Measurements from ENCODE around the gene HOGA1. TPM values are rescaled to one million over a fixed set of nuclear protein-coding genes. Genes with fewer than 3 reads are reported as not detected.

The HOGA1 gene
- total RNA-seq, 1 donor from 2014 or later: 1.8 TPM

- no peak for DNase-seq (ENCODE audit: low read depth)
Measured at GRCh38 chr10:97578171-97578844, 5.9 kb upstream of the HOGA1 start.

DNA sequence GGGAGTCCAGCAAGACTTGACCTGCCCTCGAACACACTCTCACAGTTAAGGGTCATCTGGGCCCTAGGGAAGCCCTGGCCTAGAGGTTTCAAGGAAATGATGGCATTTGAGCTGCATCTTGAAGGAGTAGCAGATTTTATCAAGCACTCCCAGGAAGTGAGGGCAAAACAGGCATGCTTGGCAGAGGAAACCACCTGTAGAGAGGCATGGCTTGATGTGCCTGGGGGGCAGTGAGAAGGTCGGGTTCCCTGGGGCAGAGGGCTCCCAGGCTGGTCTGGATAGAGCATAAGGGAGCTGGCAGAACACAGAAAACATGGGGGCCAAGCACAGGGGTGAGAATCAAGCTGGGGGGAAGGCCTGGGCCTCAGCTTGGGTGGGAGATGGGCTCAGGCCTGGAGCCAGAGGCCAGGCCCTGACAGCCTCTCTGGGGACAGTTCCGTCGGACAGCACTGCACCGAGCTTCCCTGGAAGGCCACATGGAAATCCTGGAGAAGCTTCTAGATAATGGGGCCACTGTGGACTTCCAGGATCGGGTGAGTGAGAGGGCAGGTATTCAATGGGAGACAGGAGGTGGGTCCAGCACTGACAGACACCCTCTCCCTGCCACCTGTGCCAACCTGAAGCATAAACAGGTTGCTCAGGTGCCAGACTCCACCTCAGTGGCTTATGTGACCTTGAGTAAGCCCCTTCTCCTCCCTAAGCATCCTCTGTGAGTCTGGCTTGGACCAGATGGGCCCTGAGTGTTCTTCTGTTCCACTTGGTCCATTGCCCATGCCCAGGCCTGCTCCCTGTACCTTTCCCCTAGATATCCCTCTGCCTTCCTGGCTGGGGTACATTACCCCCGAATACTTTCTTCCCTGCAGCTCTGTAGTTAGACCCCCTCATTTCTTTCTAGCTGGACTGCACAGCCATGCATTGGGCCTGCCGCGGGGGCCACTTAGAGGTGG lies 3.5 kb upstream of the HOGA1 start:
- DNase-seq (ENCODE audit: low read depth): no peak

- DNase-seq (ENCODE audit: low read depth): no peak
Measured at GRCh38 chr10:97582169-97582568, 2.0 kb upstream of the HOGA1 start.

DNA sequence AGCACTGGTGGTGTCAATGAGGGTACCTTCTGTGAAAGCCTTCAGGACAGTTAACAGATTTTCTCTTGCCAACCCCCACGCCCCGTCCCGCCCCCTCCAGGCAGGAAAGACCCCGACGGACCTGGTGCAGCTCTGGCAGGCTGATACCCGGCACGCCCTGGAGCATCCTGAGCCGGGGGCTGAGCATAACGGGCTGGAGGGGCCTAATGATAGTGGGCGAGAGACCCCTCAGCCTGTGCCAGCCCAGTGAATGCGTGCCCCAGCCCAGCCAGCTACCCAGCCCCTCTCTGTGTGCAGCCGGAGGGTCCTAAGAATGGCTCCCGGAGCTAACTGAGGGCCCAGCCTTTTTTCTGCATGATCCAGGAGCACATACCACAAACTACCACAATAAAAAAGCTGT lies 713 bp upstream of the HOGA1 start:
- no peak for DNase-seq (ENCODE audit: low read depth)

GRCh38 chr10:97584798-97585438 lies 729 bp downstream of the HOGA1 start:
- no peak for DNase-seq (ENCODE audit: low read depth)

- DNase-seq (ENCODE audit: low read depth): no peak
Measured at GRCh38 chr10:97585439-97585811, 1.2 kb downstream of the HOGA1 start.

DNA sequence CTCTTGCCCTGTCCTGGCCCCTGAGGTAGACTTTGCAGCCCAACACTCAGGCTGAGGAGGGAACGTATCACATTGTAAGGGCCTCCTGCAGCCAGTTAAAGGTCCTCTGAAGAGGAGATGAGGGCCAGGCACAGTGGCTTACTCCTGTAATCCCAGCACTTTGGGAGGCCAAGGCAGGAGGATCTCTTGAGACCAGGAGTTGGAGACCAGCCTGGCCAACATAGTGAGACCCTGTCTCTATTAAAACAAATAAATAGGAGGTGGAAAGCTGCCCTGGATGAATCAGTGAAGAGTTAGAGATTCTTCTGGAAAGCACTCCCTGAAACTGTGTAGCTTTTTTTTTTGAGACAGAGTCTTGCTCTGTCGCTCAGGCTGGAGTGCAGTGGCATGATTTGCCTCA lies 3.0 kb downstream of the HOGA1 start:
- no peak for DNase-seq (ENCODE audit: low read depth)

GRCh38 chr10:97589479-97589878 lies 5.3 kb downstream of the HOGA1 start, which contains the start of gene C10orf62:
Gene C10orf62, plus strand, starts transcription at chr10:97589721. Its CDS starts 177 bp downstream, at chr10:97589898.
- DNase-seq (ENCODE audit: low read depth): no peak

GRCh38 chr10:97590082-97590747 lies 6.0 kb downstream of the HOGA1 start:
- DNase-seq (ENCODE audit: low read depth): no peak

DNA sequence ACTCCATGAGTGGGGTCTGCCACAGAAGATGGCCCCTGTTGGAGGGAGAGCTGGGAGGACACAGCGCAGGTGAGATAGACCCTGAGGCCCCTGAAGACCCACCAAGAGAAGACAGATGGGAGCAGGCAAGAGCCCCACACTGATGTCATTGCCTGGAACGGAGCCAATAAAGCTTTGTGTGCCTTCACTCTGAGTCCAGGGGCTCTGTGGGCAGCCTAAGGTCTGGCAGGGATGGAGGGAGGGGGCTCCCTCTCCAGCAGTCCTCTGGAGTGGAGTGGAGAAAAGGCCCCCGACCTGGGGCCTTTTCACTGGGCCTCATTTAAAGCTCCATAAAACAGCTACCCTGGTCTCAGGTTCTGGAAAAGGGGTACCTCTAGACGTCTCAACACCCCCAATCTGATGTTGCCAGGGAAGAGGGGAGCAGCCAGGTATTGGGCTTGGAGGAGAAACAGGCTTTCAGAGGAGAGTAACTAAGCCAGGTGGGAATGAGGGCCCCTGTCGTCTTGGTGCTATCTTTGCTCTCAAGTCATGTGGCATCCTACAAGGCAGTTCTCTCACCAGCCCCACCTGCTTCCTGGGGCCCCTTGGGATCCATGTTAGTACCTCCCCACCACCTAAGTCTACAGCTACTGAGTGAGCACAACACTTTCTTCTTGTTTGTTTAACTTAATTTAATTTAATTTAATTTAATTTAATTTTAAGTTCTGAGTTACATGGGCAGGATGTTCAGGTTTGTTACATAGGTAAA lies 6.7 kb downstream of the HOGA1 start:
- no peak for DNase-seq (ENCODE audit: low read depth)

DNA sequence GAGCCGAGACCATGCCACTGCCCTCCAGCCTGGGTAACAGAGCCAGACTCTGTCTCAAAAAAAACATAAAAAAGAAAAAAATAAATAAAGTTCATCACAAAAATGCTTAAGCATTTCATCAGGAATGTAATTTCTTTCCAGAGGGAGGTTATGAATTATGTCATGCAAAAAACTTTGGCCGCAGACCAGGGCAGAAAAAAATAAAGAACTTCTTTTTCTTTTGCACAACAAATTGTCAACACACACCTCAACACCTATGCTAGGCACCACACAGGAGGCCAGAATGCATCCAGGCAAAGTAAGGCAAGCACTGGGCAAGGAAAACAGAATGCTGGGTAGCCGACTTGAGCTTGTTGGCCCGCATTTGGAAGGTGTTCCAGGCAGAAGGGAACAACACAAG lies 9.2 kb downstream of the HOGA1 start:
- DNase-seq (ENCODE audit: low read depth): peak; percentile 16

DNA sequence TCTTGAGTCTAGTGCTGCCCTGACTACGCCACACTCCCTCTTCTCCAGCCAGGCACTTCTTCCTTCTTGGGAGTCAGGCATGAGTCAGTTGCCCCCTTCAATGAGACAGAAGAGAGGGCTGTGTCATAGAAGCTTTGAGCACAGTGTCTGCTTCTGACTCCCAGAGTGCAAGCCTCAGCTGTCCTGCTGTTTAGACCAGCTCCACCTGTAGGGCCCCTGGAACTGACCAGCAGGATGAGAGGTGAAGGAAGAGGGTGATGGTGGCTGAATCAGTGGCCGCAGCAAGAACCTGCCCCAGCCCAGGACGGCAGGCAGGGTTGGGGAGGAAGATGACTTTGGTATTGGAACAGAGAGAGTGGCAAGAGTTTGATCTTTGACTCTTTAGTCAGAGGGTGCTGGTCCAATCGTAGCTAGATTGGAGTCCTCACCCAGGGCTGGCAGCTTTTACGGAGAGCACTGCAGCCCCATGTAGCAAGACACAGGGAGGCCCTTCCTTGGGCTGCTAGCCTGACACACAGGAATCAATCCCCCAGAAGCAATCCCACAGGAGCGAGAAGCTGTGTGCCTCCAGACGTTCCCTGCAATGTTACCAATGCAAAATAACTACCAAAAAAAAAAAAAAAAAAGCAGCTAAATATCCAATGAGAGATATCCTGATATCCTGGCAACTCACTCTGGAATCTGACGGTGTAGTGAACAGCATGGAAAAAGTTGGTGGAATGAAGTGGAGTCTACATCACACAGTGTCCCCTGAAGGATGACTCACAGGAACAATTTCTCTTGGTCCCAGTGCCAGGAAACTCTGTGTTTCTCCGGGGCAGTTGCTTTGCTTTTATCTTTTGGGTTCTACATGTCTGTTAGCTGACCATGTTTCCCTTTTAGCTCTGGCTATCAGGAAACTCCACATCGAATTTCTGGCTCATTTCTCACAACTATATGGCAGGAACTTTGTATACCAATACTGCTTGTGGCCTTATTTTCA lies 12.2 kb downstream of the HOGA1 start:
- DNase-seq (ENCODE audit: low read depth): peak; percentile 72

- no peak for DNase-seq (ENCODE audit: low read depth)
Measured at GRCh38 chr10:97597778-97598177, 13.6 kb downstream of the HOGA1 start.

DNA sequence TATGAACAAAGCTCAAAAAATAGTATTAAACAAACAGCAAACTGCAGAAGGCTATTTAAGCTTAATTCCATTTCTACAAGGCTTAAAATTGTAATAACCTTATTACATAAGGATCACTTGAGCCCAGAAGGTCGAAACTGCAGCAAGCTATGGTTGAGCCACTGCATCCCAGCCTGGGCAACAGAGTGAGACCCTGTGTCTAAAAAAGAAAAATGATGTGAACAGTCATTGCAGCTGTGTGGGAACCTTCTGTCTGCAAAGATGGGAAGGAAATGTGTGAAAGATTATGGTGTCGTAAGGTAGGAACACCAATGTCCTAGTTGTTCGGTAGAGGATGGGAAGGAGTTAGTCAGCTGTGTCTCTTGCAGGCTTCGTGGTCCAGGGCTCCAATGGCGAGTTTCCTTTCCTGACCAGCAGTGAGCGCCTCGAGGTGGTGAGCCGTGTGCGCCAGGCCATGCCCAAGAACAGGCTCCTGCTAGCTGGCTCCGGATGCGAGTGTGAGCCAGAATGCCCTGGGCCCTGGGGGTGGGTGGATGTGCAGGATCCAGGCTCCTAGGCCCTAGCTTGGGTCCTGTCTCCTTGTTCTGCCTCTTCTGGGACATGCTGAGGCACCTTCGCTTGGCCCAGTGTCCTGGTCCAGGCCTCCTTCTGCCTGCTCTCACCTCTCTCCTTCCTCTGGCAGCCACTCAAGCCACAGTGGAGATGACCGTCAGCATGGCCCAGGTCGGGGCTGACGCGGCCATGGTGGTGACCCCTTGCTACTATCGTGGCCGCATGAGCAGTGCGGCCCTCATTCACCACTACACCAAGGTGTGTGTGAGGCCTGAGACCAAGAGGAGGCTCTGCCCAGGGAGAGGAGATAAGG lies 14.4 kb downstream of the HOGA1 start:
- DNase-seq (ENCODE audit: low read depth): no peak

DNA sequence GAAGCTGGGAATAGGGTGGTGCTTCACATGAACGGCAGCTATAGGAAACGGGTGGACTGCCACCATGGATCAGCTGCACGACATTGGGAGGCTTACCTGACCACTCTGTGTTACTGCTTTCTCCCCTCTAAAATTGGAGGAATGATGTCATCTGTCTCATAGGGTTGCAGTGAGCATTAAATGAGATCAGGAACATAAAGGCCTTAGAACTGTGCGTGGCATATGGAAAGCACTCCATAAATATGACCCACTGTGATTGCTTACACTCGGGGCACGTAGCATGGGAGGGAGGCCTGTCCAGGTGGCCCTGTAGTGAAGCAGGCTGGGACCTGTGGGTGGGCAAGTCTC lies 15.1 kb downstream of the HOGA1 start:
- DNase-seq (ENCODE audit: low read depth): no peak

GRCh38 chr10:97600616-97601015 lies 16.4 kb downstream of the HOGA1 start:
- DNase-seq (ENCODE audit: low read depth): no peak

GRCh38 chr10:97601268-97602215 lies 17.4 kb downstream of the HOGA1 start:
- DNase-seq (ENCODE audit: low read depth): no peak

Measured in myocyte (in vitro differentiated cells).